ENCODE results near the gene GSKIP. TPM values are rescaled to one million over a fixed set of nuclear protein-coding genes. Genes with fewer than 3 reads are reported as not detected.

Gene GSKIP
- total RNA-seq, 1 experiment from 2014 or later = 43.0 TPM

GRCh38 chr14:96434040-96434439, 70.7 kb downstream of the GSKIP start (continued):
- TF ChIP-seq ERG (CRISPR knock-in tag; IDR thresholded peaks at IDR 0.05) (no peak), SOX15 (CRISPR knock-in tag; IDR thresholded peaks at IDR 0.05) (no peak), TEAD1 (CRISPR knock-in tag; IDR thresholded peaks at IDR 0.05) (no peak)

Other genes starting within 250 kb of the GSKIP start
- 0.17 to 0.30 TPM (median 0.18 TPM) in 3 replicates for gene BDKRB2, start 158.7 kb upstream of the GSKIP start, total RNA-seq (2021)
- gene BDKRB1, start 107.3 kb upstream of the GSKIP start, total RNA-seq (2021) = 0.11 to 0.27 TPM in 2 of 3 replicates, not detected in the other
- 10.0 to 10.3 TPM (median 10.3 TPM) in 3 replicates for gene ATG2B, start 185 bp upstream of the GSKIP start, total RNA-seq (2021)
- 6.4 to 8.4 TPM (median 6.6 TPM) in 3 replicates for gene AK7, start 28.6 kb downstream of the GSKIP start, total RNA-seq (2021)
- 184 to 210 TPM (median 193 TPM) in 3 replicates for gene PAPOLA, start 138.9 kb downstream of the GSKIP start, total RNA-seq (2021)

All from WTC11 (cell line).